Keratinocyte (primary cell): ENCODE data around the gene PEX7. TPM values are rescaled to one million over a fixed set of nuclear protein-coding genes. Genes with fewer than 3 reads are reported as not detected.

ENCODE experiments used
- DNase-seq: peaks from one replicate; pipeline ENCODE4 v3.0.0-alpha.2; 2011; ENCODE audit warnings: low read depth, missing footprints, low spot score
- FAIRE-seq: peaks from 2 replicates; lab custom pipeline; 2011; peaks lifted over from hg19 to GRCh38; lab: Jason Lieb, UNC
- H2AFZ ChIP-seq: 2 replicates; pipeline ENCODE4 v1.6.0; 2012; ENCODE audit warnings: low read length, control low read depth, inconsistent platforms; ENCODE audit not compliant: control insufficient read depth
- H3K27ac ChIP-seq: 2 replicates; pipeline ENCODE4 v1.5.1; 2011; ENCODE audit warnings: low read length; ENCODE audit not compliant: control insufficient read depth, insufficient read depth
- H3K27me3 ChIP-seq: 3 replicates; pipeline ENCODE4 v1.6.0; 2011; ENCODE audit warnings: low read length; ENCODE audit not compliant: control insufficient read depth, insufficient read depth; ENCODE audit errors: extremely low read depth
- H3K36me3 ChIP-seq, 2 experiments: 2 replicates in 1 of 2; 3 replicates in 1 of 2; pipeline ENCODE4 v1.5.1; 2011; ENCODE audit warnings: low read length in 2 of 2, mild to moderate bottlenecking in 1 of 2; ENCODE audit not compliant: control insufficient read depth in 2 of 2, insufficient read depth in 2 of 2; ENCODE audit errors: extremely low read depth in 1 of 2
- H3K4me1 ChIP-seq: 3 replicates; pipeline ENCODE4 v1.5.1; 2011; ENCODE audit warnings: low read length; ENCODE audit not compliant: control insufficient read depth, insufficient read depth; ENCODE audit errors: extremely low read depth
- H3K4me2 ChIP-seq: 3 replicates; pipeline ENCODE4 v1.6.0; 2011; ENCODE audit warnings: low read depth, low read length; ENCODE audit not compliant: control insufficient read depth, insufficient read depth; ENCODE audit errors: extremely low read depth
- H3K4me3 ChIP-seq, 3 experiments: fragments of 200-600 bp in 1 of 3; sonication (generic) in 1 of 3; 2 replicates in 2 of 3; 3 replicates in 1 of 3; pipeline ENCODE4 v1.5.1; 2011 to 2016; ENCODE audit warnings: low read length in 3 of 3, mild to moderate bottlenecking in 3 of 3, control low read depth in 2 of 3, inconsistent platforms in 1 of 3, low read depth in 1 of 3, mixed read lengths in 1 of 3, mixed run types in 1 of 3, moderate library complexity in 1 of 3; ENCODE audit not compliant: control insufficient read depth in 2 of 3, insufficient read depth in 2 of 3; ENCODE audit errors: extremely low read depth in 1 of 3
- H3K79me2 ChIP-seq: 2 replicates; pipeline ENCODE4 v1.6.0; 2012; ENCODE audit warnings: low read length; ENCODE audit not compliant: control insufficient read depth, insufficient read depth
- H3K9ac ChIP-seq: 3 replicates; pipeline ENCODE4 v1.6.0; 2011; ENCODE audit warnings: low read length; ENCODE audit not compliant: control insufficient read depth, insufficient read depth; ENCODE audit errors: extremely low read depth
- H3K9me1 ChIP-seq: 3 replicates; pipeline ENCODE4 v1.6.0; 2011; ENCODE audit warnings: low read length; ENCODE audit not compliant: control insufficient read depth, insufficient read depth; ENCODE audit errors: extremely low read depth
- H3K9me3 ChIP-seq: 2 replicates; pipeline ENCODE4 v1.5.1; 2012; ENCODE audit warnings: low read depth, low read length; ENCODE audit not compliant: control insufficient read depth
- H4K20me1 ChIP-seq: 3 replicates; pipeline ENCODE4 v1.6.0; 2011; ENCODE audit warnings: low read length; ENCODE audit not compliant: control insufficient read depth, insufficient read depth; ENCODE audit errors: extremely low read depth
- CTCF ChIP-seq, 3 experiments: IDR thresholded peaks in 1 of 3; conservative IDR thresholded peaks in 1 of 3; optimal IDR thresholded peaks in 1 of 3; 2 replicates in 2 of 3; 3 replicates in 1 of 3; pipeline versions ENCODE3 to v1.5.1; 2011; ENCODE audit warnings: low read length in 3 of 3, mild to moderate bottlenecking in 3 of 3, moderate library complexity in 2 of 3, control low read depth in 1 of 3, inconsistent platforms in 1 of 3; ENCODE audit not compliant: insufficient read depth in 2 of 3; ENCODE audit errors: extremely low read depth in 1 of 3
- EZH2 ChIP-seq: IDR thresholded peaks from one replicate; pipeline ENCODE4 v1.6.1; 2012; ENCODE audit warnings: inconsistent platforms, mild to moderate bottlenecking, low read length, moderate library complexity
- dilution Hi-C: fragments of 300-500 bp; cut with MboI; formaldehyde crosslinking; loops from one replicate; pipeline ENCODE4 v1.7.0; 2020; ENCODE audit warnings: low sequenced_read_pairs; ENCODE audit not compliant: extremely low pct_ligation_motif_present
- polyA plus RNA-seq, 5 experiments: library from polyadenylated mRNA; depleted of rRNA in 3 of 5; stranded (reverse) in 3 of 5; stranded (forward) in 1 of 5; unstranded in 1 of 5; fragments of >200 nt; gene quantifications; 1 replicate in 1 of 5; 2 replicates in 3 of 5; 3 replicates in 1 of 5; pipeline versions ENCODE4 v1.2.1 to v1.2.3, GENCODE V29; 2011 to 2012; ENCODE audit warnings: missing spikeins in 2 of 5, low read depth in 1 of 5, low replicate concordance in 1 of 5

Gene PEX7
- polyA plus RNA-seq, 1 donor (not counting 4 experiments of a cell fraction or from before 2014, with no cell fraction given): 15.6 TPM

- Histone ChIP-seq H3K27ac (no peak overlapping the region), H3K79me2 (no peaks in the 10 kb centered on the region), H4K20me1 (no peaks in the 10 kb centered on the region), H3K36me3 (no peaks in the 10 kb centered on the region), H3K9ac (no peak overlapping the region), H2AFZ (no peak overlapping the region), H3K9me3 (no peaks in the 10 kb centered on the region), H3K4me2 (no peak overlapping the region), H3K4me1 (no peaks in the 10 kb centered on the region), H3K4me3 (no peak overlapping the region), H3K9me1 (no peaks in the 10 kb centered on the region), H3K27me3 (no peaks in the 10 kb centered on the region)
- no peak for TF ChIP-seq EZH2
- TF ChIP-seq CTCF (optimal IDR thresholded peaks at IDR 0.05 in 1 of 3, IDR thresholded peaks at IDR 0.05 in 1 of 3, conservative IDR thresholded peaks at IDR 0.05 in 1 of 3; ENCODE audit: extremely low read depth in 1 of 3, insufficient read depth in 2 of 3, low read length in 3 of 3): no peak
- no peak for DNase-seq
- dilution Hi-C loops: no loop called here
- FAIRE-seq: no peak
These were observed 63.7 kb downstream of the PEX7 start for GRCh38 chr6:136886091-136886490.

GRCh38 chr6:136887953-136888352 lies 65.6 kb downstream of the PEX7 start:
- no peak overlapping the region for H3K4me3 ChIP-seq
- H3K9ac ChIP-seq: no peak overlapping the region
- TF ChIP-seq CTCF (optimal IDR thresholded peaks at IDR 0.05 in 1 of 3, IDR thresholded peaks at IDR 0.05 in 1 of 3, conservative IDR thresholded peaks at IDR 0.05 in 1 of 3; ENCODE audit: extremely low read depth in 1 of 3, insufficient read depth in 2 of 3, low read length in 3 of 3) (no peak), EZH2 (no peak)
- FAIRE-seq: no peak
- H3K9me3 ChIP-seq: no peaks in the 10 kb centered on the region
- no peaks in the 10 kb centered on the region for H4K20me1 ChIP-seq
- no peaks in the 10 kb centered on the region for H3K36me3 ChIP-seq
- H3K79me2 ChIP-seq: no peaks in the 10 kb centered on the region
- H3K27me3 ChIP-seq: no peaks in the 10 kb centered on the region
- dilution Hi-C loops: no loop called here
- H3K4me2 ChIP-seq: no peak overlapping the region
- no peak overlapping the region for H3K27ac ChIP-seq
- DNase-seq: no peak
- H3K9me1 ChIP-seq: no peaks in the 10 kb centered on the region
- H2AFZ ChIP-seq: no peak overlapping the region
- no peaks in the 10 kb centered on the region for H3K4me1 ChIP-seq
